Liver (tissue), 9 donors: Measurements from ENCODE around the gene KIAA0825. TPM values are rescaled to one million over a fixed set of nuclear protein-coding genes. Genes with fewer than 3 reads are reported as not detected.

Experiments
- DNase-seq: peaks from one replicate; pipeline ENCODE4 v3.0.0-alpha.2; 2017; ENCODE audit warnings: low spot score
- H3K27ac ChIP-seq, 2 donors: one replicate each; pipeline ENCODE4 v1.7.0; 2013; ENCODE audit warnings: inconsistent platforms in 2 of 2, low read length in 2 of 2, control low read depth in 1 of 2, low read depth in 1 of 2, mild to moderate bottlenecking in 1 of 2
- H3K27me3 ChIP-seq, 4 donors: one replicate each; pipeline versions ENCODE4 v1.6.1 to v1.7.0; 2013; ENCODE audit warnings: low read length in 3 of 4, inconsistent platforms in 1 of 4, mild to moderate bottlenecking in 1 of 4, moderate library complexity in 1 of 4; ENCODE audit not compliant: control insufficient read depth in 4 of 4, insufficient read depth in 4 of 4
- H3K36me3 ChIP-seq, 4 donors: one replicate each; pipeline versions ENCODE4 v1.6.1 to v1.7.0; 2013; ENCODE audit warnings: low read length in 3 of 4, mild to moderate bottlenecking in 3 of 4, low read depth in 1 of 4, moderate library complexity in 1 of 4; ENCODE audit not compliant: control insufficient read depth in 4 of 4, insufficient read depth in 3 of 4
- H3K4me1 ChIP-seq, 4 donors: one replicate each; pipeline versions ENCODE4 v1.6.1 to v1.7.0; 2013; ENCODE audit warnings: low read length in 3 of 4, mild to moderate bottlenecking in 3 of 4, moderate library complexity in 1 of 4; ENCODE audit not compliant: control insufficient read depth in 4 of 4, insufficient read depth in 4 of 4
- H3K4me3 ChIP-seq, 3 donors: one replicate each; pipeline versions ENCODE4 v1.6.1 to v1.7.0; 2013; ENCODE audit warnings: low read length in 3 of 3, control low read depth in 1 of 3, low read depth in 1 of 3, mild to moderate bottlenecking in 1 of 3
- H3K9ac ChIP-seq, 2 donors: one replicate each; pipeline ENCODE4 v1.7.0; 2013; ENCODE audit warnings: low read length in 2 of 2, mild to moderate bottlenecking in 2 of 2, moderate library complexity in 2 of 2, control low read depth in 1 of 2, low read depth in 1 of 2
- H3K9me3 ChIP-seq, 4 donors: one replicate each; pipeline versions ENCODE4 v1.6.1 to v1.7.0; 2013; ENCODE audit warnings: low read length in 3 of 4; ENCODE audit not compliant: control insufficient read depth in 4 of 4
- ATF3 ChIP-seq: IDR thresholded peaks from 2 replicates; pipeline ENCODE4 v1.6.1; 2016; ENCODE audit warnings: antibody characterized with exemption
- CTCF ChIP-seq: fragments of 150-350 bp; IDR thresholded peaks from 2 replicates; pipeline ENCODE4 v1.5.1; 2017; ENCODE audit warnings: improper control_type of control experiment, low read depth, low read length; ENCODE audit not compliant: missing input control
- EGR1 ChIP-seq, 2 donors: IDR thresholded peaks; 2 replicates each; pipeline ENCODE4 v1.6.1; 2016 to 2018; ENCODE audit warnings: antibody characterized with exemption in 2 of 2, low read depth in 2 of 2
- FOXA1 ChIP-seq: IDR thresholded peaks from 2 replicates; pipeline ENCODE4 v1.6.1; 2016; ENCODE audit warnings: antibody characterized with exemption
- HNF4A ChIP-seq, 2 donors: conservative IDR thresholded peaks; 2 replicates each; pipeline ENCODE4 v1.6.1; 2016; ENCODE audit warnings: antibody characterized with exemption in 2 of 2, mild to moderate bottlenecking in 2 of 2
- HNF4G ChIP-seq: IDR thresholded peaks from 2 replicates; pipeline ENCODE4 v1.6.1; 2016; ENCODE audit warnings: antibody characterized with exemption
- JUND ChIP-seq, 2 donors: IDR thresholded peaks; 2 replicates each; pipeline ENCODE4 v1.6.1; 2016; ENCODE audit warnings: antibody characterized with exemption in 2 of 2
- MAX ChIP-seq: IDR thresholded peaks from 2 replicates; pipeline ENCODE4 v1.6.1; 2016; ENCODE audit warnings: antibody characterized with exemption
- NR2F2 ChIP-seq: IDR thresholded peaks from 2 replicates; pipeline ENCODE4 v1.6.1; 2016; ENCODE audit warnings: antibody characterized with exemption
- RXRA ChIP-seq, 2 donors: IDR thresholded peaks; 2 replicates each; pipeline ENCODE4 v1.6.1; 2017 to 2018; ENCODE audit warnings: antibody characterized with exemption in 2 of 2, mild to moderate bottlenecking in 1 of 2
- SP1 ChIP-seq: IDR thresholded peaks from 2 replicates; pipeline ENCODE4 v1.6.1; 2018; ENCODE audit warnings: antibody characterized with exemption, mild to moderate bottlenecking
- TAF1 ChIP-seq: conservative IDR thresholded peaks from 2 replicates; pipeline ENCODE4 v1.6.1; 2016; ENCODE audit warnings: antibody characterized with exemption, mild to moderate bottlenecking
- YY1 ChIP-seq: IDR thresholded peaks from 2 replicates; pipeline ENCODE4 v1.6.1; 2016; ENCODE audit warnings: antibody characterized with exemption, mild to moderate bottlenecking
- ZBTB33 ChIP-seq: IDR thresholded peaks from 2 replicates; pipeline ENCODE4 v1.6.1; 2016; ENCODE audit warnings: antibody characterized with exemption
- WGBS: extraction: QIAGEN DNeasy Blood & Tissue Kit; methylation state at CpG from one replicate; pipeline ENCODE4 v1.1.7; 2013; 5-methylcytosine and 5-hydroxymethylcytosine counted together
- polyA plus RNA-seq, 2 donors: library from polyadenylated mRNA; stranded (reverse) in 1 of 2; unstranded in 1 of 2; fragments of 200-250 nt in 1 of 2; fragments of >200 nt in 1 of 2; fragmentation: Nextera tagmentation in 1 of 2; extraction: Ambion mirVana in 1 of 2; gene quantifications; one replicate each; pipeline versions ENCODE4 v1.2.1 to v1.2.3, GENCODE V29; 2013 to 2015
- total RNA-seq, 2 donors: library from RNA; depleted of rRNA; stranded (reverse); fragments of >200 nt; gene quantifications; one replicate each; pipeline ENCODE4 v1.2.3, GENCODE V29; 2014
- donor health status: healthy.
- donor health status: healthy.
- donor health status: healthy.
- donor health status: healthy.
- donor health status: healthy.

Gene KIAA0825
- total and polyA plus RNA-seq, 4 donors = 0.25 to 3.2 (median 1.2) TPM

- WGBS = 71% methylated on average over 1 of the region's 1 CpG
- Histone ChIP-seq H3K4me1 (no peaks in the 10 kb centered on the region), H3K9ac (no peak overlapping the region), H3K9me3 (no peaks in the 10 kb centered on the region), H3K27ac (no peak overlapping the region), H3K27me3 (no peaks in the 10 kb centered on the region), H3K4me3 (no peak overlapping the region), H3K36me3 (no peaks in the 10 kb centered on the region)
- TF ChIP-seq TAF1 (no peak), HNF4G (no peak), RXRA (IDR thresholded peaks at IDR 0.05) (no peak), ZBTB33 (no peak), HNF4A (conservative IDR thresholded peaks at IDR 0.05) (no peak), SP1 (no peak), MAX (no peak), JUND (IDR thresholded peaks at IDR 0.05) (no peak), YY1 (no peak), EGR1 (IDR thresholded peaks at IDR 0.05; ENCODE audit: low read depth in 2 of 2) (no peak)
- no peak for DNase-seq
Observed at GRCh38 chr5:94263068-94263467, 355.3 kb downstream of the KIAA0825 start.

- DNase-seq = no peak
Observed at GRCh38 chr5:94260096-94260495, 358.3 kb downstream of the KIAA0825 start.

More at GRCh38 chr5:94260096-94260495, 358.3 kb downstream of the KIAA0825 start:
- H3K4me1 ChIP-seq = no peaks in the 10 kb centered on the region
- no peaks in the 10 kb centered on the region for H3K9me3 ChIP-seq
- H3K4me3 ChIP-seq = no peak overlapping the region
- no peaks in the 10 kb centered on the region for H3K27me3 ChIP-seq
- H3K9ac ChIP-seq = no peak overlapping the region
- WGBS = 95% methylated on average over 1 of the region's 1 CpG
- H3K27ac ChIP-seq = no peak overlapping the region
- no peaks in the 10 kb centered on the region for H3K36me3 ChIP-seq
- TF ChIP-seq ZBTB33 (no peak), HNF4A (conservative IDR thresholded peaks at IDR 0.05) (no peak), JUND (IDR thresholded peaks at IDR 0.05) (no peak), NR2F2 (no peak), EGR1 (IDR thresholded peaks at IDR 0.05; ENCODE audit: low read depth in 2 of 2) (no peak), YY1 (no peak), CTCF (no peak), FOXA1 (no peak), ATF3 (no peak), SP1 (no peak)
